Liver (tissue), 9 donors: ENCODE results near the gene EIF3D. TPM values are rescaled to one million over a fixed set of nuclear protein-coding genes. Genes with fewer than 3 reads are reported as not detected.

Experiments used
- DNase-seq: peaks from one replicate; pipeline ENCODE4 v3.0.0-alpha.2; 2017; ENCODE audit warnings: low spot score
- H3K27ac ChIP-seq, 2 donors: one replicate each; pipeline ENCODE4 v1.7.0; 2013; ENCODE audit warnings: inconsistent platforms in 2 of 2, low read length in 2 of 2, control low read depth in 1 of 2, low read depth in 1 of 2, mild to moderate bottlenecking in 1 of 2
- H3K27me3 ChIP-seq, 4 donors: one replicate each; pipeline versions ENCODE4 v1.6.1 to v1.7.0; 2013; ENCODE audit warnings: low read length in 3 of 4, inconsistent platforms in 1 of 4, mild to moderate bottlenecking in 1 of 4, moderate library complexity in 1 of 4; ENCODE audit not compliant: control insufficient read depth in 4 of 4, insufficient read depth in 4 of 4
- H3K36me3 ChIP-seq, 4 donors: one replicate each; pipeline versions ENCODE4 v1.6.1 to v1.7.0; 2013; ENCODE audit warnings: low read length in 3 of 4, mild to moderate bottlenecking in 3 of 4, low read depth in 1 of 4, moderate library complexity in 1 of 4; ENCODE audit not compliant: control insufficient read depth in 4 of 4, insufficient read depth in 3 of 4
- H3K4me1 ChIP-seq, 4 donors: one replicate each; pipeline versions ENCODE4 v1.6.1 to v1.7.0; 2013; ENCODE audit warnings: low read length in 3 of 4, mild to moderate bottlenecking in 3 of 4, moderate library complexity in 1 of 4; ENCODE audit not compliant: control insufficient read depth in 4 of 4, insufficient read depth in 4 of 4
- H3K4me3 ChIP-seq, 3 donors: one replicate each; pipeline versions ENCODE4 v1.6.1 to v1.7.0; 2013; ENCODE audit warnings: low read length in 3 of 3, control low read depth in 1 of 3, low read depth in 1 of 3, mild to moderate bottlenecking in 1 of 3
- H3K9ac ChIP-seq, 2 donors: one replicate each; pipeline ENCODE4 v1.7.0; 2013; ENCODE audit warnings: low read length in 2 of 2, mild to moderate bottlenecking in 2 of 2, moderate library complexity in 2 of 2, control low read depth in 1 of 2, low read depth in 1 of 2
- H3K9me3 ChIP-seq, 4 donors: one replicate each; pipeline versions ENCODE4 v1.6.1 to v1.7.0; 2013; ENCODE audit warnings: low read length in 3 of 4; ENCODE audit not compliant: control insufficient read depth in 4 of 4
- EGR1 ChIP-seq, 2 donors: IDR thresholded peaks; 2 replicates each; pipeline ENCODE4 v1.6.1; 2016 to 2018; ENCODE audit warnings: antibody characterized with exemption in 2 of 2, low read depth in 2 of 2
- GABPA ChIP-seq, 2 donors: IDR thresholded peaks in 1 of 2; conservative IDR thresholded peaks in 1 of 2; 2 replicates each; pipeline ENCODE4 v1.6.1; 2016; ENCODE audit warnings: antibody characterized with exemption in 2 of 2, mild to moderate bottlenecking in 1 of 2, moderate library complexity in 1 of 2
- HNF4A ChIP-seq, 2 donors: conservative IDR thresholded peaks; 2 replicates each; pipeline ENCODE4 v1.6.1; 2016; ENCODE audit warnings: antibody characterized with exemption in 2 of 2, mild to moderate bottlenecking in 2 of 2
- HNF4G ChIP-seq: IDR thresholded peaks from 2 replicates; pipeline ENCODE4 v1.6.1; 2016; ENCODE audit warnings: antibody characterized with exemption
- JUND ChIP-seq, 2 donors: IDR thresholded peaks; 2 replicates each; pipeline ENCODE4 v1.6.1; 2016; ENCODE audit warnings: antibody characterized with exemption in 2 of 2
- NR2F2 ChIP-seq: IDR thresholded peaks from 2 replicates; pipeline ENCODE4 v1.6.1; 2016; ENCODE audit warnings: antibody characterized with exemption
- RAD21 ChIP-seq, 2 donors: IDR thresholded peaks; 2 replicates each; pipeline ENCODE4 v1.6.1; 2016; ENCODE audit warnings: antibody characterized with exemption in 2 of 2, mild to moderate bottlenecking in 2 of 2
- RXRA ChIP-seq, 2 donors: IDR thresholded peaks; 2 replicates each; pipeline ENCODE4 v1.6.1; 2017 to 2018; ENCODE audit warnings: antibody characterized with exemption in 2 of 2, mild to moderate bottlenecking in 1 of 2
- SP1 ChIP-seq: IDR thresholded peaks from 2 replicates; pipeline ENCODE4 v1.6.1; 2018; ENCODE audit warnings: antibody characterized with exemption, mild to moderate bottlenecking
- TAF1 ChIP-seq: conservative IDR thresholded peaks from 2 replicates; pipeline ENCODE4 v1.6.1; 2016; ENCODE audit warnings: antibody characterized with exemption, mild to moderate bottlenecking
- YY1 ChIP-seq: IDR thresholded peaks from 2 replicates; pipeline ENCODE4 v1.6.1; 2016; ENCODE audit warnings: antibody characterized with exemption, mild to moderate bottlenecking
- WGBS: extraction: QIAGEN DNeasy Blood & Tissue Kit; methylation state at CpG from one replicate; pipeline ENCODE4 v1.1.7; 2013; 5-methylcytosine and 5-hydroxymethylcytosine counted together
- polyA plus RNA-seq, 2 donors: library from polyadenylated mRNA; stranded (reverse) in 1 of 2; unstranded in 1 of 2; fragments of 200-250 nt in 1 of 2; fragments of >200 nt in 1 of 2; fragmentation: Nextera tagmentation in 1 of 2; extraction: Ambion mirVana in 1 of 2; gene quantifications; one replicate each; pipeline versions ENCODE4 v1.2.1 to v1.2.3, GENCODE V29; 2013 to 2015
- total RNA-seq, 2 donors: library from RNA; depleted of rRNA; stranded (reverse); fragments of >200 nt; gene quantifications; one replicate each; pipeline ENCODE4 v1.2.3, GENCODE V29; 2014
- TF ChIP-seq, protein P1 (sequence below): IDR thresholded peaks from 2 replicates; pipeline ENCODE4 v1.6.1; 2016; ENCODE audit warnings: antibody characterized with exemption
- TF ChIP-seq, protein P2 (sequence below): IDR thresholded peaks from 2 replicates; pipeline ENCODE4 v1.6.1; 2016; ENCODE audit warnings: antibody characterized with exemption
- TF ChIP-seq, protein P3 (sequence below): IDR thresholded peaks from 2 replicates; pipeline ENCODE4 v1.6.1; 2016; ENCODE audit warnings: antibody characterized with exemption
- TF ChIP-seq, protein P4 (sequence below): IDR thresholded peaks from 2 replicates; pipeline ENCODE4 v1.6.1; 2016; ENCODE audit warnings: antibody characterized with exemption, mild to moderate bottlenecking
- TF ChIP-seq, protein P5 (sequence below): fragments of 150-350 bp; IDR thresholded peaks from 2 replicates; pipeline ENCODE4 v1.5.1; 2017; ENCODE audit warnings: improper control_type of control experiment, low read depth, low read length; ENCODE audit not compliant: missing input control
- donor health status: healthy.
- donor health status: healthy.
- donor health status: healthy.
- donor health status: healthy.
- donor health status: healthy.

EIF3D gene
- total and polyA plus RNA-seq, 4 donors = 32.8 to 169 (median 80.3) TPM

DNA sequence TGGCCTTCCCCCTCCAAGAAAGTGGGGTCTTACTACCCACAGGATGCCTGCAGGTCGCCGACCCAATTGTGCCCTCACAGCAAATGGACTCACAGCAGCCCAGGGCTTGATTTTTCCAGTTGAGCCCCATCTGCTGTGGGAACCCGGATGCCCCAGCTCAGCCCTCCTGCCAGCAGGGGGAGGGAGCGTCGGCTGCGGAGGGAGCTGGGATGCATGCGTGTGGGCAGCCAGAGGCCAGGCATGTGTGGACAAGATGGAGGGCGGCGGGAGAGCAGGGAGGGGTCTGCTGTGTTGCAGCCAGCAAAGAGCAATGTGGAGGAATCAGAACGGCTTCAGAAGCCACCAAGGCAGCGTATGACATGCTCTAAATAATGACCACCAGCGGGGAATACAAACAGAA is 41.0 kb upstream of the EIF3D start:
- Histone ChIP-seq H3K36me3 (no peaks in the 10 kb centered on the region), H3K4me1 (no peaks in the 10 kb centered on the region), H3K4me3 (no peak overlapping the region), H3K9me3 (no peaks in the 10 kb centered on the region), H3K9ac (no peak overlapping the region), H3K27ac (no peak overlapping the region), H3K27me3 (peaks cover 0 to 4% (median 0%) of the 10 kb centered on the region in 4 donors)
- no peak for TF ChIP-seq NR2F2
- TF ChIP-seq RXRA (IDR thresholded peaks at IDR 0.05) = no peak
- TF ChIP-seq GABPA (IDR thresholded peaks at IDR 0.05 in 1 of 2, conservative IDR thresholded peaks at IDR 0.05 in 1 of 2) = no peak
- no peak for TF ChIP-seq EGR1 (IDR thresholded peaks at IDR 0.05; ENCODE audit: low read depth in 2 of 2)
- no peak for TF ChIP-seq HNF4A (conservative IDR thresholded peaks at IDR 0.05)
- TF ChIP-seq HNF4G = no peak
- no peak for TF ChIP-seq YY1
- TF ChIP-seq RAD21 (IDR thresholded peaks at IDR 0.05) = no peak
- TF ChIP-seq, protein P1, sequence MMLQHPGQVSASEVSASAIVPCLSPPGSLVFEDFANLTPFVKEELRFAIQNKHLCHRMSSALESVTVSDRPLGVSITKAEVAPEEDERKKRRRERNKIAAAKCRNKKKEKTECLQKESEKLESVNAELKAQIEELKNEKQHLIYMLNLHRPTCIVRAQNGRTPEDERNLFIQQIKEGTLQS = no peak
- TF ChIP-seq JUND (IDR thresholded peaks at IDR 0.05) = no peak
- TF ChIP-seq, protein P2, sequence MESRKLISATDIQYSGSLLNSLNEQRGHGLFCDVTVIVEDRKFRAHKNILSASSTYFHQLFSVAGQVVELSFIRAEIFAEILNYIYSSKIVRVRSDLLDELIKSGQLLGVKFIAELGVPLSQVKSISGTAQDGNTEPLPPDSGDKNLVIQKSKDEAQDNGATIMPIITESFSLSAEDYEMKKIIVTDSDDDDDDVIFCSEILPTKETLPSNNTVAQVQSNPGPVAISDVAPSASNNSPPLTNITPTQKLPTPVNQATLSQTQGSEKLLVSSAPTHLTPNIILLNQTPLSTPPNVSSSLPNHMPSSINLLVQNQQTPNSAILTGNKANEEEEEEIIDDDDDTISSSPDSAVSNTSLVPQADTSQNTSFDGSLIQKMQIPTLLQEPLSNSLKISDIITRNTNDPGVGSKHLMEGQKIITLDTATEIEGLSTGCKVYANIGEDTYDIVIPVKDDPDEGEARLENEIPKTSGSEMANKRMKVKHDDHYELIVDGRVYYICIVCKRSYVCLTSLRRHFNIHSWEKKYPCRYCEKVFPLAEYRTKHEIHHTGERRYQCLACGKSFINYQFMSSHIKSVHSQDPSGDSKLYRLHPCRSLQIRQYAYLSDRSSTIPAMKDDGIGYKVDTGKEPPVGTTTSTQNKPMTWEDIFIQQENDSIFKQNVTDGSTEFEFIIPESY = no peak
- no peak for TF ChIP-seq TAF1
- DNase-seq = no peak
- WGBS = 41% methylated on average over 12 of the region's 12 CpGs

DNA sequence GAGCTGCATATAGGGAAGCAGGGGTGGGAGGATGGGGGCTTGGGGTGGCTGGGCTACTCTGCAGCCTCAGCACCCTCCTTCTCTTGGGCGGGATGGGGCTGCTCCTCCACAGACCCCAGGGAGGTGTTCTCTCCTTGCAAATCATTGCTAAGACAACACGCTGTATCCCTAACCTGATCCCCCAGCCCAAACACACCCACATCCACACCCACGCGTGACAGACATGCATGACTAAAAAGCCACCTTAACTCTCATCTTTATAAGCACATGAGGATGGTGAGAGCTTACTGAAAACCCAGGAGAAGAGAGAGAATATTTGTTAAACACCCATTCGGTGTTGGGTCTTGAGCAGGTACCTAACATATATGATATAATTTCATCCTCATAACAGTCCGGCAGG is 39.9 kb upstream of the EIF3D start:
- Histone ChIP-seq H3K36me3 (no peaks in the 10 kb centered on the region), H3K4me3 (no peak overlapping the region), H3K9ac (no peak overlapping the region), H3K27ac (no peak overlapping the region), H3K4me1 (no peaks in the 10 kb centered on the region), H3K9me3 (no peaks in the 10 kb centered on the region), H3K27me3 (peaks cover 0 to 6% (median 2%) of the 10 kb centered on the region in 4 donors)
- DNase-seq = no peak
- TF ChIP-seq, protein P3, sequence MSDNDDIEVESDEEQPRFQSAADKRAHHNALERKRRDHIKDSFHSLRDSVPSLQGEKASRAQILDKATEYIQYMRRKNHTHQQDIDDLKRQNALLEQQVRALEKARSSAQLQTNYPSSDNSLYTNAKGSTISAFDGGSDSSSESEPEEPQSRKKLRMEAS = no peak
- TF ChIP-seq, protein P4, sequence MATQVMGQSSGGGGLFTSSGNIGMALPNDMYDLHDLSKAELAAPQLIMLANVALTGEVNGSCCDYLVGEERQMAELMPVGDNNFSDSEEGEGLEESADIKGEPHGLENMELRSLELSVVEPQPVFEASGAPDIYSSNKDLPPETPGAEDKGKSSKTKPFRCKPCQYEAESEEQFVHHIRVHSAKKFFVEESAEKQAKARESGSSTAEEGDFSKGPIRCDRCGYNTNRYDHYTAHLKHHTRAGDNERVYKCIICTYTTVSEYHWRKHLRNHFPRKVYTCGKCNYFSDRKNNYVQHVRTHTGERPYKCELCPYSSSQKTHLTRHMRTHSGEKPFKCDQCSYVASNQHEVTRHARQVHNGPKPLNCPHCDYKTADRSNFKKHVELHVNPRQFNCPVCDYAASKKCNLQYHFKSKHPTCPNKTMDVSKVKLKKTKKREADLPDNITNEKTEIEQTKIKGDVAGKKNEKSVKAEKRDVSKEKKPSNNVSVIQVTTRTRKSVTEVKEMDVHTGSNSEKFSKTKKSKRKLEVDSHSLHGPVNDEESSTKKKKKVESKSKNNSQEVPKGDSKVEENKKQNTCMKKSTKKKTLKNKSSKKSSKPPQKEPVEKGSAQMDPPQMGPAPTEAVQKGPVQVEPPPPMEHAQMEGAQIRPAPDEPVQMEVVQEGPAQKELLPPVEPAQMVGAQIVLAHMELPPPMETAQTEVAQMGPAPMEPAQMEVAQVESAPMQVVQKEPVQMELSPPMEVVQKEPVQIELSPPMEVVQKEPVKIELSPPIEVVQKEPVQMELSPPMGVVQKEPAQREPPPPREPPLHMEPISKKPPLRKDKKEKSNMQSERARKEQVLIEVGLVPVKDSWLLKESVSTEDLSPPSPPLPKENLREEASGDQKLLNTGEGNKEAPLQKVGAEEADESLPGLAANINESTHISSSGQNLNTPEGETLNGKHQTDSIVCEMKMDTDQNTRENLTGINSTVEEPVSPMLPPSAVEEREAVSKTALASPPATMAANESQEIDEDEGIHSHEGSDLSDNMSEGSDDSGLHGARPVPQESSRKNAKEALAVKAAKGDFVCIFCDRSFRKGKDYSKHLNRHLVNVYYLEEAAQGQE = no peak
- TF ChIP-seq YY1 (no peak), HNF4A (conservative IDR thresholded peaks at IDR 0.05) (no peak), GABPA (IDR thresholded peaks at IDR 0.05 in 1 of 2, conservative IDR thresholded peaks at IDR 0.05 in 1 of 2) (no peak), EGR1 (IDR thresholded peaks at IDR 0.05; ENCODE audit: low read depth in 2 of 2) (no peak), TAF1 (no peak), NR2F2 (no peak), RAD21 (IDR thresholded peaks at IDR 0.05) (no peak), SP1 (no peak), HNF4G (no peak)
- TF ChIP-seq, protein P2 = no peak
- TF ChIP-seq, protein P5, sequence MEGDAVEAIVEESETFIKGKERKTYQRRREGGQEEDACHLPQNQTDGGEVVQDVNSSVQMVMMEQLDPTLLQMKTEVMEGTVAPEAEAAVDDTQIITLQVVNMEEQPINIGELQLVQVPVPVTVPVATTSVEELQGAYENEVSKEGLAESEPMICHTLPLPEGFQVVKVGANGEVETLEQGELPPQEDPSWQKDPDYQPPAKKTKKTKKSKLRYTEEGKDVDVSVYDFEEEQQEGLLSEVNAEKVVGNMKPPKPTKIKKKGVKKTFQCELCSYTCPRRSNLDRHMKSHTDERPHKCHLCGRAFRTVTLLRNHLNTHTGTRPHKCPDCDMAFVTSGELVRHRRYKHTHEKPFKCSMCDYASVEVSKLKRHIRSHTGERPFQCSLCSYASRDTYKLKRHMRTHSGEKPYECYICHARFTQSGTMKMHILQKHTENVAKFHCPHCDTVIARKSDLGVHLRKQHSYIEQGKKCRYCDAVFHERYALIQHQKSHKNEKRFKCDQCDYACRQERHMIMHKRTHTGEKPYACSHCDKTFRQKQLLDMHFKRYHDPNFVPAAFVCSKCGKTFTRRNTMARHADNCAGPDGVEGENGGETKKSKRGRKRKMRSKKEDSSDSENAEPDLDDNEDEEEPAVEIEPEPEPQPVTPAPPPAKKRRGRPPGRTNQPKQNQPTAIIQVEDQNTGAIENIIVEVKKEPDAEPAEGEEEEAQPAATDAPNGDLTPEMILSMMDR = no peak
- whole genome bisulfite sequencing = 83% methylated on average over 6 of the region's 6 CpGs
